Measurements from ENCODE around the gene PTPN2. TPM values are rescaled to one million over a fixed set of nuclear protein-coding genes. Genes with fewer than 3 reads are reported as not detected.

PTPN2 gene
- total RNA-seq, 2 donors from 2014 or later, result 22.7 to 34.2 TPM

DNA sequence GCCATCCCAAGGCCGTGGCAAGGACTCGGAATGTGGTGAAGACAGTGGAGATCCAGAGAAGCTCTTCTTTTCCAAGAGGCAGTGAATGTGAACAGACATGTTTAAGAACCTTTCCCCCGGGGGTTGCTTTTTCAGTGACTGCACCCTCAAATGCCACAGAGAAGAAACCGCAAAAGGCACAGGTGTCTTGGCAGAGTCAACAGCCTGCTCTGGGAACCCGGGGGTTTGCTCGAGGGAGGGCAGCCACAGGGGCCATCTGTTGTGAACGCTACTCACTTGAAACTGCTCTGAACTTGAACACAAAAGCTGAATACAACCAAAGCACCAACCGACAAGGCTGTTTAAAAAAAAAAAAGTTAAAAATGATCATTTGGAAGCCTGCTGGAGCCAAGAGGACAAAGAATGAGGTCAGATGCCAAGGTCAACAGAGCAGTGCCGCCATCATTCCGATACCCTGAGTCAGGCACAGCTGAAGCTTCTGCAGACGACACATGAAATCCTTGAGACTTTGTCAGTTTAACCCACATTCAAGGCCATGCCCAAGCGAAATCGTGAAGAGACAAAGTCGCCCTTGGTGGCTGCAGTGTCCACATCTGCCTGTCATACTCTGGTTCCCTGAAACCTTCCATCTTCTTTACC, 133.8 kb downstream of the PTPN2 start:
- H3K4me3 ChIP-seq, result no peak overlapping the region
- H3K27me3 ChIP-seq, result no peaks in the 10 kb centered on the region
- 60 to 66% methylated on average over 13 to 14 of the region's 14 CpGs for WGBS, 2 donors
- H3K27ac ChIP-seq, result no peak overlapping the region
- intact Hi-C loops (cut with DNase I), result no loop called here
- H3K36me3 ChIP-seq (replicated peaks in 1 of 2; ENCODE audit: insufficient read depth in 1 of 2, low read depth in 2 of 2), result no peaks in the 10 kb centered on the region
- no peaks in the 10 kb centered on the region for H3K4me1 ChIP-seq
- no peaks in the 10 kb centered on the region for H3K9me3 ChIP-seq
- TF ChIP-seq, protein P1, sequence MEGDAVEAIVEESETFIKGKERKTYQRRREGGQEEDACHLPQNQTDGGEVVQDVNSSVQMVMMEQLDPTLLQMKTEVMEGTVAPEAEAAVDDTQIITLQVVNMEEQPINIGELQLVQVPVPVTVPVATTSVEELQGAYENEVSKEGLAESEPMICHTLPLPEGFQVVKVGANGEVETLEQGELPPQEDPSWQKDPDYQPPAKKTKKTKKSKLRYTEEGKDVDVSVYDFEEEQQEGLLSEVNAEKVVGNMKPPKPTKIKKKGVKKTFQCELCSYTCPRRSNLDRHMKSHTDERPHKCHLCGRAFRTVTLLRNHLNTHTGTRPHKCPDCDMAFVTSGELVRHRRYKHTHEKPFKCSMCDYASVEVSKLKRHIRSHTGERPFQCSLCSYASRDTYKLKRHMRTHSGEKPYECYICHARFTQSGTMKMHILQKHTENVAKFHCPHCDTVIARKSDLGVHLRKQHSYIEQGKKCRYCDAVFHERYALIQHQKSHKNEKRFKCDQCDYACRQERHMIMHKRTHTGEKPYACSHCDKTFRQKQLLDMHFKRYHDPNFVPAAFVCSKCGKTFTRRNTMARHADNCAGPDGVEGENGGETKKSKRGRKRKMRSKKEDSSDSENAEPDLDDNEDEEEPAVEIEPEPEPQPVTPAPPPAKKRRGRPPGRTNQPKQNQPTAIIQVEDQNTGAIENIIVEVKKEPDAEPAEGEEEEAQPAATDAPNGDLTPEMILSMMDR (IDR thresholded peaks at IDR 0.05), result no peak
- TF ChIP-seq POLR2A (IDR thresholded peaks at IDR 0.05), result no peak
- DNase-seq (no peak), ATAC-seq (no peak)

DNA sequence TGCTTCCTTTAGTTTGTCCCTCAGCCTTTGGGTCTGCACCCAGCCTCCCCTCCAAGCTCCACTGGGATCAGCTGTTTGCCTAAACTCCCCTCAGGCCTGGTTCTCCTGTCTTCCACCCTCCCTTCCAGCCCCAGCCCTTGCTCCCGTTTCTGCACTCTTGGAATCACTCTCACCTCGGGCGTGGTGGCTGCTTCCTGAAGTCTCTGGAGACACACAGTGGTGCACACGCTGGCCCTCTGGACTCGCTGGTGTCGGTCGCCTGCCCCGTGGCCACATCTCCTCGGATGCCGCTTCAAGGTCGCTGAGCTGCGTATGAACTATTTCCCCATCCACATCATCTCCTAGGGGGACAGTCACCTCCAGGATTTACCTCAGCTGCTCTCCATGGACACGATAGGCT, 134.9 kb downstream of the PTPN2 start:
- ATAC-seq, result no peak
- no peaks in the 10 kb centered on the region for H3K27me3 ChIP-seq
- intact Hi-C loops (cut with DNase I), result loop anchor here (10.0 kb wide), 1 partner anchor 146 kb away; no protein-coding TSS in a partner anchor
- no peak overlapping the region for H3K4me3 ChIP-seq
- 65 to 69% methylated on average over 13 of the region's 13 CpGs for WGBS, 2 donors
- H3K9me3 ChIP-seq, result no peaks in the 10 kb centered on the region
- no peak overlapping the region for H3K27ac ChIP-seq
- no peak for TF ChIP-seq POLR2A (IDR thresholded peaks at IDR 0.05)
- TF ChIP-seq, protein P1 (IDR thresholded peaks at IDR 0.05), result no peak
- DNase-seq, result no peak
- H3K36me3 ChIP-seq (replicated peaks in 1 of 2; ENCODE audit: insufficient read depth in 1 of 2, low read depth in 2 of 2), result no peaks in the 10 kb centered on the region
- H3K4me1 ChIP-seq, result no peaks in the 10 kb centered on the region

DNA sequence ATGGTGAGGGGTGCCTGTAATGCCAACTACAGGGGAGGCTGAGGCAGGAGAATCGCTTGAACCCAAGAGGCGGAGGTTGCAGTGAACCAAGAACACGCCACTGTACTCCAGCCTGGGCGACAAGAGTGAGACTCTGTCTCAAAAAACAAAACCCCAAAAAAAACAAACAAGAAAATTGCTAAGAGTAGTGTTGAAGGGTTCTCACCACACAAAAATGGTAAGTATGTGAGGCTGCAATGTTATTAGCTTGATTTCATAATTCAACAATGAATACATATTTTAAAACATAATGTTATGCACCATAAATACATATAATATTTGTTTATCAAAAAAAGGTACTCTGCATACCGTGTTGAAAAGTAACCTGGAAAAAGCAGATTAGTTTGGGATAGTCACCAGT, 135.4 kb downstream of the PTPN2 start:
- WGBS, 2 donors, result 64 to 82% methylated on average over 5 of the region's 5 CpGs
- TF ChIP-seq, protein P1 (IDR thresholded peaks at IDR 0.05), result no peak
- TF ChIP-seq POLR2A (IDR thresholded peaks at IDR 0.05), result no peak
- no peaks in the 10 kb centered on the region for H3K9me3 ChIP-seq
- no peak overlapping the region for H3K4me3 ChIP-seq
- ATAC-seq (no peak), DNase-seq (no peak)
- no peaks in the 10 kb centered on the region for H3K36me3 ChIP-seq (replicated peaks in 1 of 2; ENCODE audit: insufficient read depth in 1 of 2, low read depth in 2 of 2)
- no peaks in the 10 kb centered on the region for H3K27me3 ChIP-seq
- H3K27ac ChIP-seq, result no peak overlapping the region
- intact Hi-C loops (cut with DNase I), result loop anchor here (10.0 kb wide), 1 partner anchor 146 kb away; no protein-coding TSS in a partner anchor
- no peaks in the 10 kb centered on the region for H3K4me1 ChIP-seq

DNA sequence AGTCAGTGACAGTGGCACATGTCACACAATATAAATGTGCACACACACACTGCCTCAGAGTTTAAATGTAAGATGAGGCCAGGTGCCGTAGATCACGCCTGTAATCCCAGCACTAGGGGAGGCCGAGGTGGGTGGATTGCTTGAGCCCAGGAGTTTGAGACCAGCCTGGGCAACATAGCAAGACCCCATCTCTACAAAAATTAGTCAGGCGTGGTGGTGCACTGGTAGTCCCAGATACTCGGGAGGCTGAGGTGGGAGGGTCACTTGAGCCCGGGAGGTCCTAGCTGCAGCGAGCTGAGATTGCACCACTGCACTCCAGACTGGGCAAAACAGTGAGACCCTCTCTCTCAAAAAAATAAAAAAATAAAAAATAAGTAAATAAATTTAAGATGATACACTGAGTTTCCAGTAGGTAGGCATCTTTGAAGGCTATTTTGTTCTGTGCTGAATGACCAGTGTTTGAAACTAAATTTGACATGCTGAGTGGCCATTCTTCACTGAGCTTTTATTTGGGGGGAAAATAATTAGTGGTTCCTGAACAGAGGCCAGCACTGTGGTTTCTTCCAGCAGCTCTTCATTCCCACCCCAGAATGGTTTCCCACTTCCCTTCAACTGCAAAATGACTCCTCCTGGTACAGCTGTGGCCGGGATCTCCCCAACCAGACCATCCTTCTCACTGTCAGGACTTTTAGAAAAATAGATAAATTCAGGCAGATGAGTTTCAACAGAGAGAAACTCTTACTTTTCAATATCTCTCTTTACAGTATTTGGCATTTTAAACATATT, 136.3 kb downstream of the PTPN2 start:
- Histone ChIP-seq H3K4me1 (no peaks in the 10 kb centered on the region), H3K4me3 (no peak overlapping the region), H3K36me3 (replicated peaks in 1 of 2; ENCODE audit: insufficient read depth in 1 of 2, low read depth in 2 of 2) (no peaks in the 10 kb centered on the region), H3K9me3 (no peaks in the 10 kb centered on the region), H3K27me3 (no peaks in the 10 kb centered on the region), H3K27ac (no peak overlapping the region)
- 70 to 83% methylated on average over 8 of the region's 8 CpGs for WGBS, 2 donors
- TF ChIP-seq POLR2A (IDR thresholded peaks at IDR 0.05), result no peak
- DNase-seq (no peak), ATAC-seq (no peak)
- intact Hi-C loops (cut with DNase I), result loop anchor here (10.0 kb wide), 1 partner anchor 147 kb away; no protein-coding TSS in a partner anchor

DNA sequence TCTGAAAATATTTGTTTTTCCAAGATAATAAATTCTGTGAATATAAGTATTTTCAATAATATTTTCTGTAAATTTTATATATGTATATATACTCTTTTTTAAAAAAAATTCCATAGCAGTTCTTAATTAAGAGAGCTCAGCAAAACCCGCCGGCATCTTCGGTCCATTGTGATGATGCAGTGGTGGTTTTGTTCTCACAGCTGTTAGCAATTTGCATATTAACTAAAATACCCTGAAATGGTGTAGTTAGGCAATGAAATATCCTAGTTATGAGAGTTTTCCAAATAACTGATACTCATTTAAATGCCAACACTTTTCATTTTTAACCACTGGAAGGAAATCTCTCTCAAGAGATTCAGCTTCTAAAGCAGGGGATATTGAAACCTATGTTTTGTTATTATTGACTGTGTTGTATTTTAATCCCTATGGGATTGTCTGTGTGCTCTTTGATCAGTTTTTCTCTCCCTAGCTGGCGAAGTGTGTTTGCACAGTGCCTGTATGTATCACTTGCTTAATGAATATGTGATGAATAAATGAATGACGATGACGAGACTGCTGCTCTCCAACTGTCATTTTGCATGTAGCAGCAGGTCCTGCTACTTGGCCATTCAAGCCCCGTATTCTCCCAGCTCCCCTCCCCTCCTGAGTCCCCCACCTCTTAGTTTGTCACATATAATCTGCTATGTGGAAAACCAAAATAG, 138.8 kb downstream of the PTPN2 start:
- intact Hi-C loops (cut with DNase I), result loop anchor here (10.0 kb wide), 1 partner anchor 150 kb away; no protein-coding TSS in a partner anchor
- 74 to 75% methylated on average over 7 of the region's 7 CpGs for WGBS, 2 donors
- TF ChIP-seq, protein P1 (IDR thresholded peaks at IDR 0.05), result no peak
- no peak for TF ChIP-seq POLR2A (IDR thresholded peaks at IDR 0.05)

More for the DNA sequence above, 138.8 kb downstream of the PTPN2 start:
- ATAC-seq (no peak), DNase-seq (no peak)
- Histone ChIP-seq H3K4me1 (no peaks in the 10 kb centered on the region), H3K4me3 (no peak overlapping the region), H3K27ac (no peak overlapping the region), H3K27me3 (no peaks in the 10 kb centered on the region), H3K36me3 (replicated peaks in 1 of 2; ENCODE audit: insufficient read depth in 1 of 2, low read depth in 2 of 2) (no peaks in the 10 kb centered on the region), H3K9me3 (no peaks in the 10 kb centered on the region)
